HepG2 (cell line): ENCODE results near the gene RNF208. TPM values are rescaled to one million over a fixed set of nuclear protein-coding genes. Genes with fewer than 3 reads are reported as not detected.

Source experiments
- CBX5 ChIP-seq: sonication (generic); formaldehyde crosslinking; IDR thresholded peaks from 2 replicates; pipeline ENCODE4 v1.4.0; 2020; ENCODE audit warnings: missing genetic modification reagents, borderline replicate concordance
- EP300 ChIP-seq, 3 experiments: sonication (generic) in 1 of 3; formaldehyde crosslinking in 1 of 3; IDR thresholded peaks; 2 replicates each; pipeline versions ENCODE4 v1.5.1 to v1.6.1; 2011 to 2020; ENCODE audit warnings: low read depth in 2 of 3, low read length in 2 of 3, borderline replicate concordance in 1 of 3, improper control_type of control experiment in 1 of 3, mild to moderate bottlenecking in 1 of 3, missing genetic modification reagents in 1 of 3, moderate library complexity in 1 of 3
- IKZF4 ChIP-seq: sonication (generic); formaldehyde crosslinking; IDR thresholded peaks from 2 replicates; pipeline ENCODE4 v1.5.1; 2020; ENCODE audit warnings: borderline replicate concordance, mild to moderate bottlenecking, low read depth, missing genetic modification reagents; ENCODE audit errors: not compliant biosample characterization
- KDM3A ChIP-seq: IDR thresholded peaks from 2 replicates; pipeline ENCODE4 v1.6.1; 2018; ENCODE audit warnings: low read depth, missing compliant biosample characterization
- NFYB ChIP-seq: sonication (generic); formaldehyde crosslinking; IDR thresholded peaks from 2 replicates; pipeline ENCODE4 v1.4.0; 2020; ENCODE audit warnings: missing genetic modification reagents
- NFYC ChIP-seq: IDR thresholded peaks from 2 replicates; pipeline ENCODE4 v1.6.1; 2016; ENCODE audit warnings: missing genetic modification reagents, missing compliant biosample characterization
- ONECUT2 ChIP-seq: sonication (generic); formaldehyde crosslinking; IDR thresholded peaks from 2 replicates; pipeline ENCODE4 v1.4.0; 2020; ENCODE audit warnings: missing genetic modification reagents
- PITX1 ChIP-seq: sonication (generic); formaldehyde crosslinking; IDR thresholded peaks from 2 replicates; pipeline ENCODE4 v1.5.1; 2020; ENCODE audit warnings: mild to moderate bottlenecking, missing genetic modification reagents
- PREB ChIP-seq: sonication (generic); formaldehyde crosslinking; IDR thresholded peaks from 2 replicates; pipeline ENCODE4 v1.4.0; 2020; ENCODE audit warnings: missing genetic modification reagents
- SMYD3 ChIP-seq: sonication (generic); formaldehyde crosslinking; IDR thresholded peaks from 2 replicates; pipeline ENCODE4 v1.8.1; 2023; ENCODE audit warnings: mild to moderate bottlenecking, missing genetic modification reagents
- STAT6 ChIP-seq: sonication (generic); formaldehyde crosslinking; IDR thresholded peaks from 2 replicates; pipeline ENCODE4 v1.4.0; 2020; ENCODE audit warnings: missing genetic modification reagents, mild to moderate bottlenecking, borderline replicate concordance
- TAF1 ChIP-seq: sonication (generic); formaldehyde crosslinking; IDR thresholded peaks from 2 replicates; pipeline ENCODE4 v1.4.0; 2020; ENCODE audit warnings: missing genetic modification reagents
- TFE3 ChIP-seq: IDR thresholded peaks from 2 replicates; pipeline ENCODE4 v1.6.1; 2016
- TP53 ChIP-seq: sonication (generic); formaldehyde crosslinking; conservative IDR thresholded peaks from 2 replicates; pipeline ENCODE4 v1.4.0; 2020; ENCODE audit warnings: missing genetic modification reagents
- ZNF12 ChIP-seq: sonication (generic); formaldehyde crosslinking; IDR thresholded peaks from 2 replicates; pipeline ENCODE4 v1.5.0; 2020; ENCODE audit warnings: missing genetic modification reagents
- ZNF180 ChIP-seq: sonication (generic); formaldehyde crosslinking; IDR thresholded peaks from 2 replicates; pipeline ENCODE4 v1.4.0; 2020; ENCODE audit warnings: low read depth, missing genetic modification reagents, borderline replicate concordance
- ZNF232 ChIP-seq: sonication (generic); formaldehyde crosslinking; IDR thresholded peaks from 2 replicates; pipeline ENCODE4 v1.4.0; 2020; ENCODE audit warnings: missing genetic modification reagents, borderline replicate concordance
- ZNF235 ChIP-seq: sonication (generic); formaldehyde crosslinking; IDR thresholded peaks from 2 replicates; pipeline ENCODE4 v1.8.1; 2023; ENCODE audit warnings: mild to moderate bottlenecking, missing genetic modification reagents, borderline replicate concordance
- ZNF562 ChIP-seq: sonication (generic); formaldehyde crosslinking; IDR thresholded peaks from 2 replicates; pipeline ENCODE4 v1.8.0; 2022; ENCODE audit warnings: missing genetic modification reagents, borderline replicate concordance
- ZNF567 ChIP-seq: sonication (generic); formaldehyde crosslinking; IDR thresholded peaks from 2 replicates; pipeline ENCODE4 v1.8.1; 2023; ENCODE audit warnings: mild to moderate bottlenecking, missing genetic modification reagents, borderline replicate concordance
- ZNF740 ChIP-seq: sonication (generic); formaldehyde crosslinking; IDR thresholded peaks from 2 replicates; pipeline ENCODE4 v1.4.0; 2020; ENCODE audit warnings: missing genetic modification reagents
- ZNF772 ChIP-seq: sonication (generic); formaldehyde crosslinking; IDR thresholded peaks from 2 replicates; pipeline ENCODE4 v1.5.0; 2020; ENCODE audit warnings: mild to moderate bottlenecking, missing genetic modification reagents
- ZSCAN25 ChIP-seq: sonication (generic); formaldehyde crosslinking; IDR thresholded peaks from 2 replicates; pipeline ENCODE4 v1.8.0; 2022; ENCODE audit warnings: mild to moderate bottlenecking, missing genetic modification reagents
- polyA plus RNA-seq, 8 experiments: library from polyadenylated mRNA; depleted of rRNA in 3 of 8; stranded (reverse) in 7 of 8; unstranded in 1 of 8; fragments of >200 nt; fragmentation: Illumina TruSeq in 4 of 8; extraction: Trizol in 4 of 8; gene quantifications; 2 replicates each; pipeline versions ENCODE4 v1.2.1 to v1.2.3, GENCODE V29; 2011 to 2016; ENCODE audit warnings: low read depth in 4 of 8, missing spikeins in 1 of 8, mixed read lengths in 1 of 8; ENCODE audit not compliant: insufficient read depth in 1 of 8
- total RNA-seq, 5 experiments: library from RNA; depleted of rRNA; stranded (reverse); fragments of >200 nt; fragmentation: Illumina TruSeq; extraction: Trizol; gene quantifications; 2 replicates each; pipeline ENCODE4 v1.2.3, GENCODE V29; 2016; ENCODE audit warnings: low read depth in 1 of 5

RNF208 gene
- total and polyA plus RNA-seq, 2 of the 13 experiments (the other 11 are each of a cell fraction or from before 2014, with no cell fraction given): 1.6 to 2.1 TPM

GRCh38 chr9:137217276-137218211 lies 4.5 kb downstream of the RNF208 start (continued):
- TF ChIP-seq TP53 (CRISPR knock-in tag) (no peak), ONECUT2 (no peak), ZSCAN25 (peak; percentile 54; the same call in 1 of the 2 replicates), STAT6 (CRISPR knock-in tag) (no peak), ZNF567 (CRISPR knock-in tag) (0 out of 2 replicates have a peak, but pooled peaks have one; percentile 66), ZNF12 (CRISPR knock-in tag) (no peak), ZNF180 (CRISPR knock-in tag) (no peak), EP300 (IDR thresholded peaks at IDR 0.05; ENCODE audit: low read depth in 2 of 2, low read length in 2 of 2) (no peak), EP300 (CRISPR knock-in tag; IDR thresholded peaks at IDR 0.05; ENCODE audit: borderline replicate concordance) (no peak), IKZF4 (CRISPR knock-in tag) (peak; percentile 57), NFYB (no peak), SMYD3 (CRISPR knock-in tag) (no peak), KDM3A (no peak), ZNF232 (CRISPR knock-in tag) (peak; percentile 26; the same call in 1 of the 2 replicates), CBX5 (CRISPR knock-in tag) (no peak), ZNF740 (CRISPR knock-in tag) (0 out of 2 replicates have a peak, but pooled peaks have one; percentile 42), TAF1 (CRISPR knock-in tag) (peak; percentile 64), NFYC (no peak; the same call in none of the 2 replicates), PREB (CRISPR knock-in tag) (no peak), ZNF772 (CRISPR knock-in tag) (peak; percentile 74), TFE3 (0 out of 2 replicates have a peak, but pooled peaks have one; percentile 20), ZNF235 (CRISPR knock-in tag) (0 out of 2 replicates have a peak, but pooled peaks have one; percentile 28), PITX1 (CRISPR knock-in tag) (peak; percentile 26; the same call in 1 of the 2 replicates), ZNF562 (CRISPR knock-in tag) (no peak)
